Measurements from ENCODE around the gene PCBP4.

The PCBP4 gene

DNA sequence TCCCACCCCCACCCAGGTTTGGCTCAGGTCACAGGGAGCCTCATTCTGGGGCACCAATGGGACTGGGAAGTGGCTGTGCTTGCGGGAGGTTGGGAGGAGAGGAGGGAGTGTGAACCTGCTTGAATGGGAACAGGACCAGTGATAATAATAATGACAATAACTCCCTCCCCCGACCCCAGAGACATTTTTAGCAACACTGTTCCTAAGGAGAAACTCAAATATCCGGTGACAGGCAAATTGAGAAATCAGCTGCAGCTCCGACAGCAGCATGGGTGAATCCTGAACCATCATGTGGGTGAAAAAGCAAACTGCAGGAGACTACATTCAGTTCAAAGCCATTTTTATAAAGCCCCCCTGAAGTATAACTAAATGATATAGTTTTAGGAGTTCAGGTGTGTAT lies 40.0 kb upstream of the PCBP4 start:
- TF ChIP-seq, protein P1, sequence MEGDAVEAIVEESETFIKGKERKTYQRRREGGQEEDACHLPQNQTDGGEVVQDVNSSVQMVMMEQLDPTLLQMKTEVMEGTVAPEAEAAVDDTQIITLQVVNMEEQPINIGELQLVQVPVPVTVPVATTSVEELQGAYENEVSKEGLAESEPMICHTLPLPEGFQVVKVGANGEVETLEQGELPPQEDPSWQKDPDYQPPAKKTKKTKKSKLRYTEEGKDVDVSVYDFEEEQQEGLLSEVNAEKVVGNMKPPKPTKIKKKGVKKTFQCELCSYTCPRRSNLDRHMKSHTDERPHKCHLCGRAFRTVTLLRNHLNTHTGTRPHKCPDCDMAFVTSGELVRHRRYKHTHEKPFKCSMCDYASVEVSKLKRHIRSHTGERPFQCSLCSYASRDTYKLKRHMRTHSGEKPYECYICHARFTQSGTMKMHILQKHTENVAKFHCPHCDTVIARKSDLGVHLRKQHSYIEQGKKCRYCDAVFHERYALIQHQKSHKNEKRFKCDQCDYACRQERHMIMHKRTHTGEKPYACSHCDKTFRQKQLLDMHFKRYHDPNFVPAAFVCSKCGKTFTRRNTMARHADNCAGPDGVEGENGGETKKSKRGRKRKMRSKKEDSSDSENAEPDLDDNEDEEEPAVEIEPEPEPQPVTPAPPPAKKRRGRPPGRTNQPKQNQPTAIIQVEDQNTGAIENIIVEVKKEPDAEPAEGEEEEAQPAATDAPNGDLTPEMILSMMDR (IDR thresholded peaks at IDR 0.05) = no peak
- no peak overlapping the region for H3K27ac ChIP-seq
- DNase-seq (ENCODE audit: low spot score) = no peak
- H3K4me3 ChIP-seq = no peak overlapping the region

GRCh38 chr3:52006820-52007133 lies 39.5 kb upstream of the PCBP4 start:
- no peak for DNase-seq (ENCODE audit: low spot score)
- Histone ChIP-seq H3K4me3 (no peak overlapping the region), H3K27ac (no peak overlapping the region)
- TF ChIP-seq, protein P1 (IDR thresholded peaks at IDR 0.05) = no peak

DNA sequence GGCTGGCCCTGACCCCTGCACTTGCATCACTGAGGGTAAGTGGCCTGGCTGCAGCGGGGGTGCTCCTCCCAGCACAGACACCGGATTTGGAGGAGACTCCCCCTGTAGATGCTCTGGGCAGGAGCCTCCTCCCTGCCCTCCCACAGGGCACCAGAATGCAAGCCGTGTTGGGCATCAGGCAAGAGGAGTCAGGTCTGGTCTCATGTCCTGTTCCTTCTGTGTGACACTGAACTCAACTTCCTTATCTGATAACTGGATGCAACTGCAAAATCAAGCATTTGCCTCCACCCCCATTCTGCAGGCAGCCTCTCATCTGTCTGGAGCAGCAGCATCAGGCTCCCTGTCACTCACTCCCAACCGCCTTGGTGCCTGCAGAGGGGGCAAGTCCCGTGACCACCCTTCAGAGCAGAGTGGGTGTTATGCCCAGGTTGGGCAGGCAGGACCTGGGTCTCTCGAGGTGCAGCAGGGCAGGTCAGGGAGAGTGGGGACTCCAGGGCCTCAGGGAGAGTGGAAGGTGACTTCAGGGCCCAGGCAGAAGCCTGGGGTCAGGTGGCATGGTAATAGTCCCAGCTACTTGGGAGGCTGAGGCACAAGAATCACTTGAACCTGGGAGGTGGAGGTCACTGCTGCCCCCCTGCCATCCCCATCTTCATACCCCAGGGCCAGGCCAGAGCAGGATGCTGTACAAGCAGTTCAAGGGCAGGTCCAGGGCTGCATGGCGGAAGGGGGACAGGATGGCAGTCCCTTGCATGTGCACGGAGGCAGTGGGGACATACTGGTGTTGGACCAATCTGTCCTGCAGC lies 39.0 kb upstream of the PCBP4 start:
- Histone ChIP-seq H3K4me3 (no peak overlapping the region), H3K27ac (no peak overlapping the region)
- DNase-seq (ENCODE audit: low spot score) = no peak
- TF ChIP-seq, protein P1 (IDR thresholded peaks at IDR 0.05) = no peak

- no peak for DNase-seq (ENCODE audit: low spot score)
- Histone ChIP-seq H3K27ac (peak overlapping the region in 1 of 2 donors; percentile 2), H3K4me3 (no peak overlapping the region)
- TF ChIP-seq, protein P1 (IDR thresholded peaks at IDR 0.05) = no peak
Observed at GRCh38 chr3:52005571-52005986, 38.3 kb upstream of the PCBP4 start.

- TF ChIP-seq, protein P1 (IDR thresholded peaks at IDR 0.05) = no peak
- H3K4me3 ChIP-seq = no peak overlapping the region
- no peak for DNase-seq (ENCODE audit: low spot score)
- H3K27ac ChIP-seq = peak overlapping the region in 1 of 2 donors; percentile 2
Observed at GRCh38 chr3:52004906-52005395, 37.7 kb upstream of the PCBP4 start.

GRCh38 chr3:52004163-52004787 lies 37.0 kb upstream of the PCBP4 start:
- H3K4me3 ChIP-seq = no peak overlapping the region
- no peak overlapping the region for H3K27ac ChIP-seq
- no peak for DNase-seq (ENCODE audit: low spot score)
- TF ChIP-seq, protein P1 (IDR thresholded peaks at IDR 0.05) = peak; percentile 57

GRCh38 chr3:52002748-52003147 lies 35.5 kb upstream of the PCBP4 start:
- no peak for DNase-seq (ENCODE audit: low spot score)
- no peak overlapping the region for H3K4me3 ChIP-seq
- no peak overlapping the region for H3K27ac ChIP-seq
- TF ChIP-seq, protein P1 (IDR thresholded peaks at IDR 0.05) = no peak

Data from coronary artery (tissue), 2 donors.